IPS-NIHi7 (cell line): Measurements from ENCODE around the gene TAF6.

Source experiments
- DNase-seq: peaks from one replicate; pipeline ENCODE4 v3.0.0; 2012; ENCODE audit warnings: mixed read lengths; ENCODE audit errors: extremely low spot score

Gene TAF6

GRCh38 chr7:100122568-100122967 is 3.4 kb upstream of the TAF6 start:
- no peak for DNase-seq

GRCh38 chr7:100122067-100122466 is 2.9 kb upstream of the TAF6 start:
- DNase-seq: no peak

GRCh38 chr7:100120733-100121036 is 1.5 kb upstream of the TAF6 start:
- DNase-seq: no peak

DNA sequence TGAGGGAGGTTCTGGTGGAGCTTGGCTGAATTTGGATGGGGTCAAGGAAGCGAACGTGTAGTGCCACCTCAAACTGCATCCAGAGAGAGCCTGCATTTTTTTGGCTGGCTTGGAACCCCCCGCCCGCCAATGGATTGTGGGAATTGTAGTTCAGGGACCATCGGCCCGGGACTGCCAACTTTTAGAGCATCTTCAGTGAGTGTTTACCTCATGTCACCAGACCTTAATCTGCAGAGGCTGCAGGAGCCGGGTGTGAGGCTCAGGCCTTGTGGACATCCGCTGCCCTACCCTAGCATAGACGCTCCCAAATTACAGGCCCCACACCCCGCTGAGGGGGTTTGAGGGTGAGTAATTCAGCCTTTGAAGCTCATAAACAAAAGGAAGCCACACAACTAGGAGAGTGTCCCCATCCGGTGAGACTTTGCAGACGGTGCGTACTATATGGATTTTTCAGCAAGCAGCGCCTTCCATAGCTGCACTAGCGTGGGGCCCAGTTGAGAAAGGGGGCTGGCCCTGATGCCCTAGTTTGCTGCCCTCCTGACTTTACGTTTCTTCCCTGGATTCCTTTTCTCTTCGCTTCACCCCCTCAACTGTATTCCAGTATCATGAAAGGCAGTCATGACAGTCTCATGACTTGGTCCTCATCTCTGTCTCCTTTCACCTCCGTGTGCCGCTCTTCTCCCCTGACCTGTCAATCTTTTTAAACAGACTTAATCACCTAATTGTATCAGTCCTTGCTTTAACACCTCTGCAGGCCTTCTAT is 993 bp upstream of the TAF6 start:
- DNase-seq: peak; percentile 71

DNA sequence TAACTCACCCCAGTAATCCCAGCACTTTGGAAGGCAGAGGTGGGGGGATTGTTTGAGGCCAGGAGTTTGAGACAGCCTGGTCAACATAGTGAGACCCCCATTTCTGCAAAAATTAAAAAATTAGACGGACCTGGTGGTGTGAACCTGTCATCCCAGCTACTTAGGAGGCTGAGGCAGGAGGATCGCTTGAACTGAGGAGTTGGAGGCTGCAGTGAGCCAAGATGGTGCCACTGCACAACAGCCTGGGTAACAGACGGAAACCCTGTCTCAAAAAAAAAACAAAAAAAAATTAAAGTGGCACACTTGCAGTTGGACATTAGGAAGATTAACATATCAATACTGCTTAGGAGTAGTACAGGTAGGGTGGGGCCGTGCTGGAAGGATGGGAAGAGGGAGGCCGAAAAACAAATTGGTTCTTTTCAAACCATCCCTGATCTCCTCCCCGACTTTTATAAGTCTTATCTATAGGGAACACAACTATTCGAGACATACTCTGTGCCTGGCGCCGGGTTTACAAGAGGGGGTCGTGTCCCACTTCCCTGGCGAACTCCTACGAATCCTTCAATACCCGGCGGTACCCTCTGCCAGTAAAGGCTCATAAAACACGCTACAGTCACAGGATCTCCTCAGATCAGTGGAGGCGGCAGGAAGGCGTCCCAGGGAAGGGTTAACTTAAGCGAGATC is 628 bp downstream of the TAF6 start:
- no peak for DNase-seq

GRCh38 chr7:100115026-100115425 is 4.1 kb downstream of the TAF6 start:
- no peak for DNase-seq

DNA sequence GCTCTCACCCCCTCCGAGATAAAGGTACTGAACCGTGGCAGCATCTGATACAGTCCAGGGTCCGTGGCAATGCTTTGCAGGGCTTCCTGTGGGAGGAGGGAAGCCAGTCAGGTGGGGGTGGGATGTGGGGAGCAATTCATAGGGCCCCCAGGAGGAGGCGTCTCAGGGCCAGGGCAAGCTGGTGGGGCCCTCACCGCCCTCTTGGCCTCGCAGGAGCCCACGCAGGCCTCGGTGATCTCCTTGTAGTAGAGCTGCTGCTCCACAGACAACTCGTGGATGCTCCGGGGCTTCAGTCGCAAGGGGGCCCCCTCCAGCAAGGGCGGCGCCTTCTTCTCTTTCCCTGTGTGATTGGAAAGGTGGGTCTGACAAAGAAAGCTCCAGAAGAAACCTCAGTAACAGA is 7.2 kb downstream of the TAF6 start:
- no peak for DNase-seq

DNA sequence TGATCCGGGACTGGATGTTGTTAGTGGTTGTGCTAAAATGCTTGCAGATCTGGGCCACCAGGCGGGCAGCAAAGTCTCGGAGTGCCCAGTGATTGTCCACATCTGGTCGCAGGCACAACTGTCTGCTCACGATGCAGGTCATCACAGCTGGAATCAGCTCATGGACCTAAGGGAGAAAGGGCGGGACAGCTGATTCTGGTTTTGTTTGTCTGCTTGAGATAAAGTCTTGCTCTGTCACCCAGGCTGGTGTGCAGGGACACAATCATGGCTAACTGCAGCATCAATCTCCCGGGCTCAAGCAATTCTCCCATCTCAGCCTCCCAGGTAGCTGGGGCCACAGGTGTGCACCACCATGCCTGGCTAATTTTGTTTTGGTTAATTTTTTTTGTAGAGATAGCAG is 8.0 kb downstream of the TAF6 start:
- no peak for DNase-seq

GRCh38 chr7:100109521-100110163 is 9.5 kb downstream of the TAF6 start:
- no peak for DNase-seq

GRCh38 chr7:100107890-100108289 is 11.3 kb downstream of the TAF6 start:
- DNase-seq: no peak

- no peak for DNase-seq
These were observed 11.9 kb downstream of the TAF6 start for GRCh38 chr7:100107125-100107737.

DNA sequence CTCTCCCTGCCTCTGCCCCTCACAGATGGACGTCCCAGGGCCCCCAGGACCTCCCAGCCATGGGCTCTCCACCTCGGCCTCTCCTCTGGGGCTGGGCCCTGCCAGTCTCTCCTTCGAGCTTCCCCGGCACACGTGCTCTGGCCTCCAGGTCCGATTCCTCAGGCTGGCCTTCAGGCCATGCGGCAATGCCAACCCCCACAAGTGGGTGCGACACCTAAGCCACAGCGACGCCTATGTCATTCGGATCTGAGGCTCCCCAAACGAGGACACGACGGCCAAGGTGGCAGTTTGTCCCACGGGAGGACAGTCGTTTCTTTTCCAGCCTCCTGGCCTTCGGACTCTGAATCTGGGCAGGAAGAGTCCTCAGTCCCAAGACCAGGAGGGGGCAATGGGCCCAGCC is 12.5 kb downstream of the TAF6 start:
- no peak for DNase-seq

DNA sequence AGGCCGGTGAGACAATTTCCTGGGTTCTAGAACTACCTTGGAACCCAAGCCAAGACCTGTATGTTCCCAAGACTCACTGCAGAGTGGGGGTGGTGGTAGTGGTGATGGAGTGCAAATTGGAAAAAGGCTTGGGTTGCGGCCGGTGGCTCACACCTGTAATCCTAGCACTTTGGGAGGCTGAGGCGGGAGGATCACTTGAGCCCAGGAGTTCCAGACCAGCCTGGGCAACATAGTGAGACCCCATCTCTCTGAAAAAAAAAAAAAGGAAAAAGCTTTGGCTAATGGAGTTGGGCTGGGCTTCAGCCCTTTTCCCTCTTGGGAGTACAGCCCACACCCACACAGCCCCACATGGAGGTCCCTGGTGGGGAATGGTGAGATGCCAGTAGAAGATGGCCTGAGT is 13.6 kb downstream of the TAF6 start:
- no peak for DNase-seq

DNA sequence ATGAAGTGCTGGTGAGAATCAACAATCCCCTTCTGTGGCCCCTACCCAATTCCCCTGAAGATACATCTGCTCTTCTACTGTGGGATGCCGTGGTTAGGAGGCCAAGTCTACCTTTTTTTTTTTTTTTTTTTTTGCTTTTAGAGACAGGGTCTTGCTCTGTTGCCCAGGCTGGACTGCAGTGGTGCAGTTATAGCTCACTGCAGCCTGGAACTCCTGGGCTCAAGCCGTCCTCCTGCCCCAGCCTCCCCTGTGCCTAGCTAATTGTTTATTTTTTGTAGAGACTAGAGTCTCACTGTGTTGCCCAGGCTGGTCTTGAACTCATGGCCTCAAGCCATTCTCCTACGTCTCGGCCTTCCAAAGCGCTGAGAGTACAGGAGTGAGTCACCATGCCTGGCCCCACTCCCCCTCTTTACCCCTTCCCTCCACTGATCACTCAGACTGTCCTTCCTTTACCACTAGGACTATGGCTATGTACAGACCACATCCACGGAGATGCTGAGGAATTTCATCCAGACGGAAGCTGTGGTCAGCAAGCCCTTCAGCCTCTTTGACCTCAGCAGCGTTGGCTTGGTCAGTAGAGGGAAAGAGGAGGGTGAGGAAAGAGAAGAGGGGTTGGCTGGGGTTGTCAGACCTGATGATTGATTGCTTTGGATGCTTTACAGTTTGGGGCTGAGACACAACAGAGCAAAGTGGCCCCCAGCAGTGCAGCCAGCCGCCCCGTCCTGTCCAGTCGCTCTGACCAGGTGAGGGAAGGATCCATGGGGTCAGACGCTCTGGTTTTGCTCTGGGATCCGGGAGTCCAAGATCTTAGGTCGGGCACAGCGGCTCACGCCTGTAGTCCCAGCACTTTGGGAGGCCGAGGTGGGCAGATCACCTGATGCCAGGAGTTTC is 16.0 kb downstream of the TAF6 start:
- DNase-seq: no peak

- peak; percentile 97 for DNase-seq
These were observed 17.9 kb downstream of the TAF6 start, which contains the start of the genes AP4M1 and MCM7 for GRCh38 chr7:100101016-100101862. Gene AP4M1, plus strand, starts transcription at chr7:100101643. Its CDS starts 72 bp downstream, at chr7:100101715. Gene MCM7, minus strand, starts transcription at chr7:100101397. Its CDS starts 103 bp downstream, at chr7:100101294.

- DNase-seq: peak; percentile 89
These were observed 18.6 kb downstream of the TAF6 start for GRCh38 chr7:100100420-100101015.

DNA sequence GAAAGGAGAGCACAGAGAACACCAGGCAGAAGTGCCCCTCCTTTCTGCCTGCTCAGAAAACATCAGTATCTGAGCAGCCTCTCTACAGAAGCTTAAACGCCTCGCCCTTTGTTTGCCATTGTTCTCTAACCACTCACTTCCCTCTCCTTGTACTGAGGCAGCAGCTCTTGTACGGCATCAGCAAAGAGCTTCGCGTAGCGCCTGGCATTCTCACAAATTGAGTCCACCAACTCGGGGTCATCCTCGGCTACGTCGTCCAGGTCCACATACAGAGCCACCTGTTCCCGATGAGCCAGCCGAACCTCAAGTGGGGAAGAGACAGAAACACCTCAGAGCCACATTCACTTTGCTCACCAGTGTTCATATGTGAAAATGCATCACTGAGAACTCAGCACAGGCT is 19.7 kb downstream of the TAF6 start:
- no peak for DNase-seq

- DNase-seq: no peak
These were observed 20.2 kb downstream of the TAF6 start for GRCh38 chr7:100098913-100099312.

- DNase-seq: no peak
These were observed 23.5 kb downstream of the TAF6 start for GRCh38 chr7:100095704-100096103.

GRCh38 chr7:100095289-100095688 is 23.9 kb downstream of the TAF6 start:
- no peak for DNase-seq
